Tibial artery (tissue), 4 donors: ENCODE data around the gene SLC38A1.
A peak's percentile ranks its signal among the peaks of the same experiment; 100 is the strongest.

Experiments used
- DNase-seq, 2 donors: peaks; one replicate each; pipeline ENCODE4 v3.0.0-alpha.2; 2019
- H3K27ac ChIP-seq, 2 donors: fragments of 200-600 bp; sonication (generic) in 1 of 2; 1 replicate in 1 of 2; 2 replicates in 1 of 2; pipeline ENCODE4 v1.5.1; 2018 to 2019; ENCODE audit warnings: mild to moderate bottlenecking in 1 of 2
- H3K27me3 ChIP-seq, 2 donors: fragments of 200-600 bp; sonication (generic) in 1 of 2; one replicate each; pipeline versions ENCODE4 v1.5.1 to v1.6.0; 2016 to 2019
- H3K36me3 ChIP-seq, 3 donors: fragments of 200-600 bp; sonication (generic) in 2 of 3; one replicate each; pipeline ENCODE4 v1.5.1; 2016 to 2019; ENCODE audit warnings: mild to moderate bottlenecking in 2 of 3
- H3K4me1 ChIP-seq, 4 donors: fragments of 200-600 bp; sonication (generic) in 2 of 4; 1 replicate in 3 of 4; 2 replicates in 1 of 4; pipeline ENCODE4 v1.5.1; 2016 to 2019
- H3K4me3 ChIP-seq, 2 donors: fragments of 200-600 bp; sonication (generic) in 1 of 2; 1 replicate in 1 of 2; 2 replicates in 1 of 2; pipeline ENCODE4 v1.5.1; 2018 to 2019; ENCODE audit warnings: mild to moderate bottlenecking in 2 of 2
- H3K9me3 ChIP-seq, 3 donors: fragments of 200-600 bp; sonication (generic) in 1 of 3; one replicate each; pipeline ENCODE4 v1.5.1; 2016 to 2019
- CTCF ChIP-seq, 2 experiments: fragments of 200-600 bp in 1 of 2; fragments of 450-650 bp in 1 of 2; IDR thresholded peaks; one replicate each; pipeline ENCODE4 v1.5.1; 2017 to 2019; ENCODE audit warnings: antibody characterized with exemption in 2 of 2, mild to moderate bottlenecking in 1 of 2, moderate library complexity in 1 of 2
- intact Hi-C: fragments of 100-400 bp; cut with DNase I; formaldehyde crosslinking; loops from one replicate; pipeline ENCODE4 v1.15.0; 2023; ENCODE audit warnings: low total_unique reads

Gene SLC38A1

GRCh38 chr12:46267575-46267824 is 1.3 kb downstream of the SLC38A1 start:
- intact Hi-C loops: loop anchor here (5.0 kb wide), 2 partner anchors 105 kb away; partner anchors contain the start of gene SLC38A2

GRCh38 chr12:46266869-46267574 is 1.8 kb downstream of the SLC38A1 start:
- Histone ChIP-seq H3K27ac (peak overlapping the region; percentile 88 to 91), H3K4me1 (peaks cover 0 to 51% (median 20%) of the 10 kb centered on the region in 4 donors), H3K36me3 (no peaks in the 10 kb centered on the region), H3K27me3 (no peaks in the 10 kb centered on the region), H3K4me3 (peak overlapping the region; percentile 70 to 76), H3K9me3 (no peaks in the 10 kb centered on the region)
- peak; percentile 53 to 77 for DNase-seq
- intact Hi-C loops: loop anchor here (5.0 kb wide), 2 partner anchors 105 kb away; partner anchors contain the start of gene SLC38A2
- TF ChIP-seq CTCF (IDR thresholded peaks at IDR 0.05): no peak

More at GRCh38 chr12:46267575-46267824, 1.3 kb downstream of the SLC38A1 start:
- DNase-seq: no peak
- peaks cover 0 to 47% (median 19%) of the 10 kb centered on the region in 4 donors for H3K4me1 ChIP-seq
- H3K36me3 ChIP-seq: no peaks in the 10 kb centered on the region
- no peaks in the 10 kb centered on the region for H3K9me3 ChIP-seq
- no peak for TF ChIP-seq CTCF (IDR thresholded peaks at IDR 0.05)
- H3K27ac ChIP-seq: peak overlapping the region; percentile 88 to 91
- H3K27me3 ChIP-seq: no peaks in the 10 kb centered on the region
- peak overlapping the region; percentile 70 to 76 for H3K4me3 ChIP-seq

GRCh38 chr12:46266382-46266791 is 2.5 kb downstream of the SLC38A1 start:
- H3K27me3 ChIP-seq: no peaks in the 10 kb centered on the region
- DNase-seq: peak in 1 of 2 donors; percentile 31

GRCh38 chr12:46265734-46266133 is 3.1 kb downstream of the SLC38A1 start:
- Histone ChIP-seq H3K4me3 (peak overlapping the region; percentile 70 to 76), H3K27me3 (no peaks in the 10 kb centered on the region), H3K27ac (peak overlapping the region; percentile 88 to 91), H3K36me3 (no peaks in the 10 kb centered on the region), H3K9me3 (no peaks in the 10 kb centered on the region), H3K4me1 (peaks cover 0 to 64% (median 26%) of the 10 kb centered on the region in 4 donors)
- intact Hi-C loops: loop anchor here (5.0 kb wide), 2 partner anchors 103 to 107 kb away; partner anchors contain the start of gene SLC38A2
- no peak for TF ChIP-seq CTCF (IDR thresholded peaks at IDR 0.05)
- DNase-seq: no peak

More at GRCh38 chr12:46266382-46266791, 2.5 kb downstream of the SLC38A1 start:
- no peak for TF ChIP-seq CTCF (IDR thresholded peaks at IDR 0.05)
- intact Hi-C loops: loop anchor here (5.0 kb wide), 2 partner anchors 104 to 106 kb away; partner anchors contain the start of gene SLC38A2
- H3K9me3 ChIP-seq: no peaks in the 10 kb centered on the region
- H3K4me1 ChIP-seq: peaks cover 0 to 57% (median 23%) of the 10 kb centered on the region in 4 donors
- H3K36me3 ChIP-seq: no peaks in the 10 kb centered on the region
- peak overlapping the region; percentile 88 to 91 for H3K27ac ChIP-seq
- H3K4me3 ChIP-seq: peak overlapping the region; percentile 70 to 76

- no peak for TF ChIP-seq CTCF (IDR thresholded peaks at IDR 0.05)
- no peaks in the 10 kb centered on the region for H3K9me3 ChIP-seq
- H3K4me1 ChIP-seq: peaks cover 0 to 70% (median 29%) of the 10 kb centered on the region in 4 donors
- intact Hi-C loops: loop anchor here (5.0 kb wide), 2 partner anchors 103 to 107 kb away; partner anchors contain the start of gene SLC38A2
- no peaks in the 10 kb centered on the region for H3K27me3 ChIP-seq
- peak overlapping the region; percentile 21 to 91 for H3K27ac ChIP-seq
- H3K36me3 ChIP-seq: no peaks in the 10 kb centered on the region
- no peak overlapping the region for H3K4me3 ChIP-seq
- no peak for DNase-seq
Measured at GRCh38 chr12:46265102-46265501, 3.7 kb downstream of the SLC38A1 start.
